Measurements from ENCODE around the gene LRRC8D. TPM values are rescaled to one million over a fixed set of nuclear protein-coding genes. Genes with fewer than 3 reads are reported as not detected.

Gene LRRC8D
- total and polyA plus RNA-seq, 9 of the 15 experiments (the other 6 are each of a cell fraction or from before 2014, with no cell fraction given), result 3.4 to 53.9 (median 15.9) TPM

- TF ChIP-seq FOXM1 (IDR thresholded peaks at IDR 0.05; ENCODE audit: low read depth), result no peak
- no peak for TF ChIP-seq FOXM1 (CRISPR knock-in tag; IDR thresholded peaks at IDR 0.05; ENCODE audit: low read depth)
- TF ChIP-seq NCOA4 (IDR thresholded peaks at IDR 0.05; ENCODE audit: partially characterized antibody), result no peak
- no peak for TF ChIP-seq BRCA1 (IDR thresholded peaks at IDR 0.05)
- no peak for TF ChIP-seq BRCA1 (CRISPR knock-in tag; IDR thresholded peaks at IDR 0.05)
- TF ChIP-seq TRIM25 (IDR thresholded peaks at IDR 0.05; ENCODE audit: borderline replicate concordance), result no peak
- TF ChIP-seq ZNF764 (CRISPR knock-in tag; IDR thresholded peaks at IDR 0.05; ENCODE audit: low read depth), result no peak
- no peak for TF ChIP-seq ZNF146 (CRISPR knock-in tag; IDR thresholded peaks at IDR 0.05; ENCODE audit: unreplicated experiment)
- TF ChIP-seq RBM39 (optimal IDR thresholded peaks at IDR 0.05; ENCODE audit: low read depth, low read length), result no peak
These were observed 13.4 kb downstream of the LRRC8D start (continued) for GRCh38 chr1:89834083-89834704.
